Transverse colon (tissue), 4 donors: ENCODE measurements around the gene TEX10. TPM values are rescaled to one million over a fixed set of nuclear protein-coding genes. Genes with fewer than 3 reads are reported as not detected.
"Not testable (repeated sequence)": the region's sequence is repeated elsewhere in the genome, so short reads cannot be mapped to it uniquely, and the experiment has no call there.

Experiments used
- DNase-seq: peaks from one replicate; pipeline ENCODE4 v3.0.0-alpha.2; 2019
- H3K27ac ChIP-seq, 4 donors: fragments of 200-600 bp; sonication (generic); 2 replicates each; pipeline ENCODE4 v1.5.1; 2016 to 2018; ENCODE audit warnings: inconsistent platforms in 4 of 4
- H3K27me3 ChIP-seq: fragments of 200-600 bp; sonication (generic); 2 replicates; pipeline ENCODE4 v1.5.1; 2017; ENCODE audit warnings: inconsistent platforms
- H3K36me3 ChIP-seq, 4 donors: fragments of 200-600 bp; sonication (generic); 2 replicates each; pipeline ENCODE4 v1.5.1; 2017 to 2019; ENCODE audit warnings: inconsistent platforms in 4 of 4
- H3K4me1 ChIP-seq, 4 donors: fragments of 200-600 bp; sonication (generic); 2 replicates each; pipeline ENCODE4 v1.5.1; 2017 to 2020; ENCODE audit warnings: inconsistent platforms in 4 of 4
- H3K4me3 ChIP-seq, 4 donors: fragments of 200-600 bp; sonication (generic); 1 replicate in 1 of 4; 2 replicates in 3 of 4; pipeline versions ENCODE4 v1.5.1 to v1.6.1; 2017 to 2019; ENCODE audit warnings: inconsistent platforms in 4 of 4
- H3K9me3 ChIP-seq, 2 donors: fragments of 200-600 bp; sonication (generic); 2 replicates each; pipeline ENCODE4 v1.5.1; 2017 to 2019; ENCODE audit warnings: inconsistent platforms in 2 of 2
- EP300 ChIP-seq: sonication (generic); formaldehyde crosslinking; IDR thresholded peaks from one replicate; pipeline ENCODE4 v1.6.1; 2017; ENCODE audit warnings: antibody characterized with exemption, low read depth
- POLR2A ChIP-seq: fragments of 450-650 bp; IDR thresholded peaks from one replicate; pipeline ENCODE4 v1.6.1; 2016; ENCODE audit warnings: antibody characterized with exemption, mild to moderate bottlenecking, moderate library complexity
- POLR2AphosphoS5 ChIP-seq, 3 donors: sonication (generic); formaldehyde crosslinking; IDR thresholded peaks; one replicate each; pipeline ENCODE4 v1.6.1; 2016; ENCODE audit warnings: antibody characterized with exemption in 3 of 3
- WGBS, 2 donors: methylation state at CpG; one replicate each; pipeline ENCODE4 v1.1.5; 2018; ENCODE audit warnings: low coverage in 1 of 2; 5-methylcytosine and 5-hydroxymethylcytosine counted together
- in situ Hi-C, 4 donors: fragments of 200-750 bp; cut with MboI; loops; one replicate each; pipeline versions ENCODE4 v1.15.0 to v1.15.1; 2017; ENCODE audit warnings: low sequenced_read_pairs in 3 of 4, low pct_ligation_motif_present in 1 of 4, low pct_unique_long_range_greater_than_20kb in 1 of 4
- intact Hi-C: fragments of 100-400 bp; cut with DNase I; formaldehyde crosslinking; loops from one replicate; pipeline ENCODE4 v1.15.1; 2023; ENCODE audit warnings: low total_unique reads
- total RNA-seq, 4 donors: library from RNA; depleted of rRNA; stranded (reverse); fragments of >200 nt; gene quantifications; one replicate each; pipeline ENCODE4 v1.1.0, GENCODE V29; 2016
- TF ChIP-seq, protein P1 (sequence below), 5 experiments: fragments of 200-600 bp in 3 of 5; fragments of 450-650 bp in 2 of 5; sonication (generic) in 3 of 5; IDR thresholded peaks; 1 replicate in 2 of 5; 2 replicates in 3 of 5; pipeline ENCODE4 v1.5.1; 2016 to 2017; ENCODE audit warnings: antibody characterized with exemption in 5 of 5, inconsistent platforms in 3 of 5, mild to moderate bottlenecking in 2 of 5, moderate library complexity in 1 of 5

TEX10 gene
- total RNA-seq, 4 donors from 2014 or later, result 8.7 to 16.8 (median 13.0) TPM

DNA sequence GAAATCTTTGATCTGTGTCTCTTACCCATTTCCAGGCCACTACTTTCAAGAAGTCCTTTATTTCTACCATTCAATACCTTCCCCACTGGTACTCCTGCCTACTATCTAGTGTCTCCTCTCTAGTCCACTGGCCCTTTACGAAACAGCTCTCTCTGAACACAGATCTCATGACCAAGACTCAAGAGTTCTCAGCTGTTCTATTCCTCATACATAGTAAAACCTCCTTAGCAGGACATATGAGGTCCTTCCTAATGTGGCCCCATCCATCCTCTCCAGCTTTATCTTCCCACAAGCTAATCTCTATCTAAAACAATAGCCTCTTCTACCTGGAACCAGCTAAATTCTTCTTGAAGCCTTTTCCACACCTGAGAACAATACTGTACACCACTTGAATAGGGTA is 2.6 kb downstream of the TEX10 start:
- Histone ChIP-seq H3K4me1 (peaks cover 5 to 27% (median 10%) of the 10 kb centered on the region in 4 donors), H3K36me3 (peaks cover 0 to 6% (median 0%) of the 10 kb centered on the region in 4 donors), H3K27ac (no peak overlapping the region), H3K4me3 (no peak overlapping the region), H3K27me3 (no peaks in the 10 kb centered on the region), H3K9me3 (no peaks in the 10 kb centered on the region)
- no peak for DNase-seq
- 82 to 95% methylated on average over 1 of the region's 1 CpG for WGBS, 2 donors
- in situ Hi-C loops, result loop anchor here in 1 of 4 donors (10.0 kb wide), 1 partner anchor 65 kb away; no protein-coding TSS in a partner anchor
- intact Hi-C loops, result loop anchor here (10.0 kb wide), 1 partner anchor 85 kb away; no protein-coding TSS in a partner anchor
- TF ChIP-seq POLR2A (no peak), EP300 (no peak), POLR2AphosphoS5 (IDR thresholded peaks at IDR 0.05) (no peak)
- TF ChIP-seq, protein P1, sequence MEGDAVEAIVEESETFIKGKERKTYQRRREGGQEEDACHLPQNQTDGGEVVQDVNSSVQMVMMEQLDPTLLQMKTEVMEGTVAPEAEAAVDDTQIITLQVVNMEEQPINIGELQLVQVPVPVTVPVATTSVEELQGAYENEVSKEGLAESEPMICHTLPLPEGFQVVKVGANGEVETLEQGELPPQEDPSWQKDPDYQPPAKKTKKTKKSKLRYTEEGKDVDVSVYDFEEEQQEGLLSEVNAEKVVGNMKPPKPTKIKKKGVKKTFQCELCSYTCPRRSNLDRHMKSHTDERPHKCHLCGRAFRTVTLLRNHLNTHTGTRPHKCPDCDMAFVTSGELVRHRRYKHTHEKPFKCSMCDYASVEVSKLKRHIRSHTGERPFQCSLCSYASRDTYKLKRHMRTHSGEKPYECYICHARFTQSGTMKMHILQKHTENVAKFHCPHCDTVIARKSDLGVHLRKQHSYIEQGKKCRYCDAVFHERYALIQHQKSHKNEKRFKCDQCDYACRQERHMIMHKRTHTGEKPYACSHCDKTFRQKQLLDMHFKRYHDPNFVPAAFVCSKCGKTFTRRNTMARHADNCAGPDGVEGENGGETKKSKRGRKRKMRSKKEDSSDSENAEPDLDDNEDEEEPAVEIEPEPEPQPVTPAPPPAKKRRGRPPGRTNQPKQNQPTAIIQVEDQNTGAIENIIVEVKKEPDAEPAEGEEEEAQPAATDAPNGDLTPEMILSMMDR (IDR thresholded peaks at IDR 0.05), result no peak

DNA sequence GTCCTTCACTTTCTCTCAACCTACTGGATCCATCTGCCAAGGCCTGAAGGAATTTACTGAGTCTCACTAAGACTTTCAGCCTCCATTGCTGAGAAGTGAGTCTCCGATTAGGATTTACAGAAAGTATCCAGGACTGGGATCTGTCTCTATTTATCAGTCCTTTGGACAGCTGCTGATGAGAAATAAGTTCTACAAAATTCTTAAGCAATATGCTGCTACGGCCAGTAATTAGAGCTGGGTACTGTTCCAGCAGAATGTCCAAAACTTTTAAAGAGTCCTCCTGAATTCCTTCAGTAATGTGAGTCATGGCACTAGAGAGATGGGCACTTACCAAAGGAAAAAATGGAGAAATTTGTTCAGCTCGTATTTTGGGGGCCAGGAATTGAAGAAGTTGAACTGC is 5.9 kb downstream of the TEX10 start:
- TF ChIP-seq POLR2A (no peak), POLR2AphosphoS5 (IDR thresholded peaks at IDR 0.05) (no peak), EP300 (no peak)
- TF ChIP-seq, protein P1 (IDR thresholded peaks at IDR 0.05), result no peak
- WGBS, 2 donors, result 76 to 88% methylated on average over 1 to 3 of the region's 3 CpGs
- no peak for DNase-seq
- no peak overlapping the region for H3K4me3 ChIP-seq
- no peaks in the 10 kb centered on the region for H3K27me3 ChIP-seq
- no peaks in the 10 kb centered on the region for H3K9me3 ChIP-seq
- in situ Hi-C loops, result loop anchor here in 3 of 4 donors (25.0 kb wide), 3 partner anchors 240 to 535 kb away; partner anchors contain the start of genes CAVIN4 (in 1 of the 3) and NR4A3 (in 1 of the 3)
- H3K4me1 ChIP-seq, result peaks cover 5 to 18% (median 7%) of the 10 kb centered on the region in 4 donors
- intact Hi-C loops, result no loop called here
- no peak overlapping the region for H3K27ac ChIP-seq
- peaks cover 0 to 6% (median 0%) of the 10 kb centered on the region in 4 donors for H3K36me3 ChIP-seq

- in situ Hi-C loops (loop anchor here in 3 of 4 donors (25.0 kb wide), 3 partner anchors 245 to 530 kb away; partner anchors contain the start of genes CAVIN4 (in 1 of the 3) and NR4A3 (in 1 of the 3)), intact Hi-C loops (no loop called here)
- H3K36me3 ChIP-seq, result peaks cover 0 to 6% (median 0%) of the 10 kb centered on the region in 4 donors
- H3K4me3 ChIP-seq, result no peak overlapping the region
- 93 to 97% methylated on average over 3 of the region's 3 CpGs for WGBS, 2 donors
- H3K9me3 ChIP-seq, result no peaks in the 10 kb centered on the region
- TF ChIP-seq POLR2AphosphoS5 (IDR thresholded peaks at IDR 0.05) (no peak), EP300 (no peak)
- TF ChIP-seq, protein P1 (IDR thresholded peaks at IDR 0.05), result no peak
- H3K27ac ChIP-seq, result no peak overlapping the region
- no peaks in the 10 kb centered on the region for H3K27me3 ChIP-seq
- no peak for DNase-seq
- H3K4me1 ChIP-seq, result no peaks in the 10 kb centered on the region
These were observed 10.9 kb downstream of the TEX10 start for GRCh38 chr9:100341889-100342288.

DNA sequence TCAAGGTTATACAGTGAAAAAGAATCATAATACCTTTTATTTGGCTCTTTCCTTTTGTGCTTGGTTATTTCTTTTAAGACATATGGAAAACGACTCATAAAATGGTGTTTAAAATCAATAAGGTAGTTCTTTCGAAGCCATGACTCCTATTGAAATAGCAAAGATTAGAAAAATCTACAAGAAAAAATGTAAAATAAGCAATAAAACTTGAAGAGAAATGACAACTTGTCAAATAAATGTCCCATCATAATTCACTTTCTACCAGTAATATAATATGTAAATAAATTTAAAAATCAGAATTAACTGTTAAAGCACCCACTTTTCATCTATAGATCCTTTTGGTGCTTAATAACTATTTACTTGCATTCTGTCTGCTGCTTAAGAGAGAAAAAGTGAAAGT is 12.5 kb downstream of the TEX10 start:
- Histone ChIP-seq H3K27ac (no peak overlapping the region), H3K4me3 (no peak overlapping the region), H3K4me1 (no peaks in the 10 kb centered on the region), H3K27me3 (no peaks in the 10 kb centered on the region), H3K36me3 (no peaks in the 10 kb centered on the region), H3K9me3 (no peaks in the 10 kb centered on the region)
- WGBS, 2 donors, result 94 to 96% methylated on average over 2 of the region's 2 CpGs
- TF ChIP-seq POLR2A (no peak), EP300 (no peak), POLR2AphosphoS5 (IDR thresholded peaks at IDR 0.05) (no peak)
- TF ChIP-seq, protein P1 (IDR thresholded peaks at IDR 0.05), result no peak
- in situ Hi-C loops (loop anchor here in 3 of 4 donors (25.0 kb wide), 3 partner anchors 247 to 528 kb away; partner anchors contain the start of genes CAVIN4 (in 1 of the 3) and NR4A3 (in 1 of the 3)), intact Hi-C loops (no loop called here)
- no peak for DNase-seq

DNA sequence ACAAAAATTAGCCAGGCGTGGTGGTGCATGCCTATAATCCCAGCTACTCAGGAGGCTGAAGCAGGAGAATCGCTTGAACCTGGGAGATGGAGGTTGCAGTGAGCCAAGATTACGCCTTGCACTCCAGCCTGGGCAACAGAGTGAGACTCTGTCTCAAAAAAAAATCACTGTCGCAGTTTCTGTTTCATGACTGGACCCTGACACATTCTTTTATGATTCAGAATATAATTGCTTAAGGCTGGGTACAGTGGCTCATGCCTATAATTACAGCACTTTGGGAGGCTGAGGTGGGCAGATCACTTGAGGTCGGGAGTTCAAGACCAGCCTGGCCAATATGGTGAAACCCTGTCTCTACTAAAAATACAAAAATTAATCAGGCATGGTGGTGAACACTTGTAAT is 14.0 kb downstream of the TEX10 start:
- 98% methylated on average over 5 of the region's 5 CpGs for WGBS, 2 donors
- H3K36me3 ChIP-seq, H3K4me3 ChIP-seq, H3K9me3 ChIP-seq, H3K27me3 ChIP-seq, intact Hi-C loops, H3K27ac ChIP-seq, DNase-seq, H3K4me1 ChIP-seq: not testable (repeated sequence)
- in situ Hi-C loops, result loop anchor here in 3 of 4 donors (25.0 kb wide), 3 partner anchors 249 to 526 kb away; partner anchors contain the start of genes CAVIN4 (in 1 of the 3) and NR4A3 (in 1 of the 3)
